ENCODE data around the gene HMGA1.

HMGA1 gene

DNA sequence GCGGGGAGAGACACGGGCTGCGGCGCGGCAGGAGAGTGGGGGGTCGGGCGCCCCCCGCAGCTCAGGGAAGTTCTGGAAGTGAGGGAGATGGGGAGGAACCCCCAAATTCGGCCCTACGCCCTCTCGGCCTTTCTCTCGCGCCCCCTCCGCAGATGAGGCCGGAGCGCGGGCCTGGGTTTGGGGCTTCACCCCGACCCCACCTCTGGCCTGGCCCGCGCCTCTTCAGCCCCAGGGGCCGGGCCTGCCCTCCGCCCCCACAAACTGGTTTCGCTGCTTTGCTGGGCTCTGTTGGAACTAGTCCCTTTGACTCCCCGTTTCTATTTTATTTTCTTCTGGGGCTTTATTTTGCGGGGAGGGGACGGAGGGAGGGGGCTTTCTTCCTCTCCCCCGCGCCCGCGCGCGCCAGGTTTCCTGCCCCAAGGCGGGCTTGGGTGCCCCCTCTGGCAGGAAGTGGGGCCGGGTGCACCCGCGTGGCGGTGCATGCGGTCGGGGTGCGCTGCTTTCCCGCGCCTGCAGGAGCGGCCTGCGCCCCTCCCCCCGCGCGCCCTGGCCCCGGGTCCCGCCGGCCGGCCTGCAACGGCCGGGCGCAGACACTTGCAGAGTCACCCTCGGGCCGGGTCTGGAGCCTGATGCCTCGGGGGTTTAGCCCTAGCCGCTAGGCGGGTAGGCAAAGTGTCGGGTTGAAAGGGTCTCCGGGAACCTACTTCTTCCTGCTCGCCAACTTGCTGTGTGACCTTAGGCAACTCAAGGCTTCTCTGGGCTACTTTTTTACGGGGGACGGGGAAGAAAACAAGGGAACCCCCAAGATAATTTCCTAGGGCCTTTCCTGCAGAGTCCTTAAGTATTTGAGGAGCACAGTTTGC is 1.3 kb downstream of the HMGA1 start:
- peak; percentile 62 for DNase-seq (ENCODE audit: extremely low spot score)
- POLR2A ChIA-PET: interaction anchor here (1.7 to 1.8 kb wide), 2 partner anchors 11 to 14 kb away, joined by 27 to 28 read pairs; partner anchors contain the start of gene SMIM29
- CTCF ChIA-PET: interaction anchor here (1.1 to 1.7 kb wide), 4 partner anchors 10 to 130 kb away, joined by 3 to 7 read pairs (median 4); no protein-coding TSS in a partner anchor
- TF ChIP-seq, protein P1, sequence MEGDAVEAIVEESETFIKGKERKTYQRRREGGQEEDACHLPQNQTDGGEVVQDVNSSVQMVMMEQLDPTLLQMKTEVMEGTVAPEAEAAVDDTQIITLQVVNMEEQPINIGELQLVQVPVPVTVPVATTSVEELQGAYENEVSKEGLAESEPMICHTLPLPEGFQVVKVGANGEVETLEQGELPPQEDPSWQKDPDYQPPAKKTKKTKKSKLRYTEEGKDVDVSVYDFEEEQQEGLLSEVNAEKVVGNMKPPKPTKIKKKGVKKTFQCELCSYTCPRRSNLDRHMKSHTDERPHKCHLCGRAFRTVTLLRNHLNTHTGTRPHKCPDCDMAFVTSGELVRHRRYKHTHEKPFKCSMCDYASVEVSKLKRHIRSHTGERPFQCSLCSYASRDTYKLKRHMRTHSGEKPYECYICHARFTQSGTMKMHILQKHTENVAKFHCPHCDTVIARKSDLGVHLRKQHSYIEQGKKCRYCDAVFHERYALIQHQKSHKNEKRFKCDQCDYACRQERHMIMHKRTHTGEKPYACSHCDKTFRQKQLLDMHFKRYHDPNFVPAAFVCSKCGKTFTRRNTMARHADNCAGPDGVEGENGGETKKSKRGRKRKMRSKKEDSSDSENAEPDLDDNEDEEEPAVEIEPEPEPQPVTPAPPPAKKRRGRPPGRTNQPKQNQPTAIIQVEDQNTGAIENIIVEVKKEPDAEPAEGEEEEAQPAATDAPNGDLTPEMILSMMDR (IDR thresholded peaks at IDR 0.05; ENCODE audit: control extremely low read depth, extremely low read depth, low read depth, missing control alignments): peak; percentile 31

DNA sequence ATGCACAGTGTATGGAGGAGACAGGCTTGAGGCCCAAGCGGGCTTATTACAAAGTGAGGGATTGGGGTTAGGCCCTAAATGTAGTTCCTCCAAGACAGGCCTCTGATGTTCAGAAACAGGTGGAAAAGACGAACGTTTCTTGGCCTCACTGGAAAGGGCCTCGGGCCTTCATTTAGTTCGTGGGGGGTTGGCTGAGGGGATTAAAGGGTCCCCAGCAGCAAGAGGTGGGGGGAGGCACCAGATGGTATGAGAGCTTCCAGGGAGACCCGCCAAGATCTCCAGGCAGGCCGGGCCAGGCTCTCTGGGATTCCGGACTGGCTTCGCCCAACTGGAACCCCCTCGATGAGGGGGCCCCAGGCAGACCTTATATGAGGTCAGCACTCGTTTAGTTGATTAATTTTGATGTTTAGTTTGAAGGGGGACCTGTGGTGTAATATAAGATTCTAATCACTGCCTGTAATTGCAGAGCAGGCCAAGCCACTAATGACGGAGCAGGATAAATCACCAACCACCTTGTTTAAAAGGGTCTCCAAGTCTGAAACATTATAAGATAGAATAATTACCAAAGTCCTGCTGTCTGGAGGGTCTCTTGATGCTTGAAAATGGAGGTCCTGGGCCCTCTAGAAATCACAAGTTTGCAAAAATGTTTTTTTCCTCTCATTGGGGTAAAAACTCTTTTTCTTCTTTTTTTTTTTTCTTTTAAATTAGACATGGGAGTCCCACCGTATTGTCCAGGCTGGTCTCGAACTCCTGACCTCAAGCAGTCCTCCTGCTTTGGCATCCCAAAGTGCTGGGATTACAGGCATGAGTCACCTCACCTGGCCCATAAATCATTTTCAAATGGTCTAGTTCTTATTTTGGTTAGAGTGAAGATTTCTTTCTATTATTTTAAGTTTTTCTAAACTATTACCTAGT is 2.2 kb downstream of the HMGA1 start:
- ChIA-PET POLR2A (no interaction called here), CTCF (no interaction called here)
- DNase-seq (ENCODE audit: extremely low spot score): no peak
- TF ChIP-seq, protein P1 (IDR thresholded peaks at IDR 0.05; ENCODE audit: control extremely low read depth, extremely low read depth, low read depth, missing control alignments): no peak

DNA sequence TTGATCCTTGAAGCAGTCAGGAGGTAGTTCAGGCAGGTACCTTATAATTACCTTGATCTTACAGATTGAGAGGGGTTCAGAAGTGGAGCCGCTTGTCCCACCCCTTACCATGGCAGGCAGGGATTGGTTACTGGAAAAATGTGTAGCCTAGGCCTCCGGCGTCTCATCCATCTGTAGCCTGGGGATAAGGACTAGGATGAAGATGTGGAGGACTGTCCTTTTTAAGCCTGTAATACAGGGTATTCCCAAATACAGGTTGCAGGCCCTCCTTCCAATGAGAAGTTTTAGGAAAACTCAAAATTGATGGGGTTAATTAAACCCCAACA is 2.8 kb downstream of the HMGA1 start:
- TF ChIP-seq, protein P1 (IDR thresholded peaks at IDR 0.05; ENCODE audit: control extremely low read depth, extremely low read depth, low read depth, missing control alignments): no peak
- DNase-seq (ENCODE audit: extremely low spot score): no peak
- ChIA-PET POLR2A (no interaction called here), CTCF (no interaction called here)

DNA sequence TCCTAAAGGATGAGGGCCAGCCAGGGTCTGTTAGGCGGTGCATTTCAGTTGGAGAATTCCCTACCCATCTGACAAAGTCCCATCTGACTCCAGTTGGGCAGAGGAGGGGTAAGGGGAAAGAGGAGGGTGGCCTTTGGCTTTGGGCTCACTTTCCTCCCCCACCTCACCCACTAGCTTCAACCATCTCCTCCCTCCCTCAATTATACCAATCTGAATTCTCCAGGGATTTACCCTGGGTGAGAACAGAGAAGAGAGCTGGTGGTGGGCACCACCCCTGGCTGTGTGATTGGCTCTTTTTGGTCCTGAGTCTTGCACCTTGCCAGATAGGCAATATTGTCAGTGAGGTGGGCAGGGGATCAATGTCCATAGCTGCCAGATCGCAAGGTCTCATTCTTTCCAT is 3.2 kb downstream of the HMGA1 start:
- POLR2A ChIA-PET: no interaction called here
- CTCF ChIA-PET: interaction anchor here (1.1 kb wide), 2 partner anchors 9 to 175 kb away, joined by 3 to 4 read pairs; no protein-coding TSS in a partner anchor
- no peak for DNase-seq (ENCODE audit: extremely low spot score)
- TF ChIP-seq, protein P1 (IDR thresholded peaks at IDR 0.05; ENCODE audit: control extremely low read depth, extremely low read depth, low read depth, missing control alignments): no peak

DNA sequence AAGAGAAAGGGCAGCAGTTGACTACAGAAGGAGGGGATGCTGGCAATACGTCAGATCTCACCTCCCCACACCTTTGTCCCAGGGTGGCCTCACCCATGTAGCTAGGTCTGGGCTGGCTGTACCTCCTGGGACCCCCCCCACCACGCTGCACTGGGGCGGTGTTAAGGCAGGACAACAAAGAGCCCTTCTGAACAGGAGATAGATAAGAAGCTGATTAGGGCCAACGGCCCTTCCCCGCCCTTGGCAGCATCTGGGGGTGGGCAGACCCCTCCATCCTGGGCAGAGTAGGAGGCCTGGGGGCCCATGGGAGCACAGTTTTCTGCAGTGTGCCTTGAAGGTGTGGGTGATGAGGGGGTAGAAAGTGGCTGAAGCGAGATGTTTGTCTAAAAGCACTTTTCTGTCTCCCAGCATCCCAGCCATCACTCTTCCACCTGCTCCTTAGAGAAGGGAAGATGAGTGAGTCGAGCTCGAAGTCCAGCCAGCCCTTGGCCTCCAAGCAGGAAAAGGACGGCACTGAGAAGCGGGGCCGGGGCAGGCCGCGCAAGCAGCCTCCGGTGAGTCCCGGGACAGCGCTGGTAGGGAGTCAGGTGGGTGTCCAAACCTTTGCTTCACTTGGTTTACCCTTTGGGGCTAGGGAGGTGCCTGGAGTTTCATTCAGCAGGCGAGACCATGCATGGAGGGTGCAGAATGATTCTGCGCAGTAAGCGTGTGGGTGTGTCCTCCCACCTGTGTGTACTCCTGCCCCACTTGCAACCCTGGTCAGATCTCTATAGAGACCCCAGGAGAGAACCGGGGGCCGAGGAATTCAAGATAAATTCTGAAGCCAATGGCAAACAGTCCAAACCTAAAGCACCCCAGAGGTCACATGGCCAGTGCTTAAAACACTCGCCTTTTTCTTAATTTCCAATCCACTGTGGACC is 3.9 kb downstream of the HMGA1 start:
- ChIA-PET CTCF (interaction anchor here (1.0 to 1.1 kb wide), 3 partner anchors 9 to 174 kb away, joined by 3 to 4 read pairs (median 3); no protein-coding TSS in a partner anchor), POLR2A (no interaction called here)
- TF ChIP-seq, protein P1 (IDR thresholded peaks at IDR 0.05; ENCODE audit: control extremely low read depth, extremely low read depth, low read depth, missing control alignments): no peak
- DNase-seq (ENCODE audit: extremely low spot score): no peak

Measured in GM10248 (cell line).